NCI-H510A treated with DMSO at 0.1 percent for 48 hours (cell line): ENCODE measurements around the gene ABCC1.

Experiments used
- DNase-seq: peaks from one replicate; lab custom pipeline; 2025; lab: John Stamatoyannopoulos, UW

ABCC1 gene

GRCh38 chr16:15993946-15994665, 44.7 kb downstream of the ABCC1 start:
- DNase-seq = no peak

GRCh38 chr16:15996432-15997109, 47.2 kb downstream of the ABCC1 start:
- no peak for DNase-seq

GRCh38 chr16:16000685-16001084, 51.3 kb downstream of the ABCC1 start:
- no peak for DNase-seq

- DNase-seq = no peak
These were observed 52.3 kb downstream of the ABCC1 start for GRCh38 chr16:16001596-16002255.

GRCh38 chr16:16003719-16004313, 54.4 kb downstream of the ABCC1 start:
- no peak for DNase-seq

GRCh38 chr16:16004314-16004749, 54.9 kb downstream of the ABCC1 start:
- DNase-seq = no peak

GRCh38 chr16:16005721-16006120, 56.3 kb downstream of the ABCC1 start:
- DNase-seq = no peak

GRCh38 chr16:16006650-16007049, 57.2 kb downstream of the ABCC1 start:
- DNase-seq = no peak

- DNase-seq = no peak
These were observed 58.3 kb downstream of the ABCC1 start for GRCh38 chr16:16007743-16008111.

- DNase-seq = no peak
These were observed 59.2 kb downstream of the ABCC1 start for GRCh38 chr16:16008666-16009065.

- no peak for DNase-seq
These were observed 60.0 kb downstream of the ABCC1 start for GRCh38 chr16:16009401-16009800.

- DNase-seq = no peak
These were observed 60.8 kb downstream of the ABCC1 start for GRCh38 chr16:16010194-16010593.

- no peak for DNase-seq
These were observed 62.7 kb downstream of the ABCC1 start for GRCh38 chr16:16012144-16012543.

GRCh38 chr16:16013812-16014211, 64.4 kb downstream of the ABCC1 start:
- DNase-seq = no peak

GRCh38 chr16:16014329-16015224, 65.2 kb downstream of the ABCC1 start:
- DNase-seq = no peak

GRCh38 chr16:16015849-16016248, 66.4 kb downstream of the ABCC1 start:
- DNase-seq = no peak

GRCh38 chr16:16016388-16016964, 67.1 kb downstream of the ABCC1 start:
- DNase-seq = no peak

GRCh38 chr16:16017812-16018211, 68.4 kb downstream of the ABCC1 start:
- DNase-seq = no peak

- no peak for DNase-seq
These were observed 69.3 kb downstream of the ABCC1 start for GRCh38 chr16:16018705-16019104.

- DNase-seq = no peak
These were observed 70.1 kb downstream of the ABCC1 start for GRCh38 chr16:16019488-16019887.

GRCh38 chr16:16020291-16020690, 70.9 kb downstream of the ABCC1 start:
- DNase-seq = no peak
